ENCODE results near the gene PCNP. TPM values are rescaled to one million over a fixed set of nuclear protein-coding genes. Genes with fewer than 3 reads are reported as not detected.
"Not testable (repeated sequence)": the region's sequence is repeated elsewhere in the genome, so short reads cannot be mapped to it uniquely, and the experiment has no call there.

Gene PCNP
- total RNA-seq, 1 experiment from 2014 or later, result 194 TPM

DNA sequence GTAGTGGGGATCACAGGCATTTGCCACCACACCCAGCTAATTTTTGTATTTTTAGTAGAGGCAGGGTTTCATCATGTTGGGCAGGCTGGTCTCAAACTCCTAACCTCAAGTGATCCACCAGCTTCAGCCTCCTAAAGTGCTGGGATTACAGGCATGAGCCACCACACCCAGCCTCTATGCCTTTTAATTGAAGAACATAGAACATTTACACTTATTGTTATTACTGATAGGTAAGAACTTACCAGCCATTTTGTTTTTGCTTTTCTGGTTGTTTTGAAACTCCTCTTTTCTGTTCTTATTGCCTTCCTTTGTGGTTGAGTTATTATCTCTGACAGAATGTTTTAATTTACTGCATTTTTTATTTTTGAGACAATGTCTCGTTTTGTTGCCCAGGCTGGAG lies 29.2 kb downstream of the PCNP start:
- POLR2A ChIA-PET (ENCODE audit: low non-redundant PET), result no interaction called here
- intact Hi-C loops (cut with micrococcal nuclease; ENCODE audit: unreplicated experiment), result no loop called here
- Histone ChIP-seq H3K27me3 (replicated peaks; ENCODE audit: insufficient read depth, low read depth, low read length, poor library complexity) (no peaks in the 10 kb centered on the region), H3K4me1 (ENCODE audit: insufficient read depth, low read length, poor library complexity, severe bottlenecking) (no peaks in the 10 kb centered on the region), H3K4me3 (ENCODE audit: low read depth, low read length, poor library complexity, severe bottlenecking) (no peak overlapping the region), H3K36me3 (ENCODE audit: insufficient read depth, low read length, poor library complexity, severe bottlenecking) (no peaks in the 10 kb centered on the region), H3K27ac (ENCODE audit: low read depth, low read length, poor library complexity, severe bottlenecking) (no peak overlapping the region), H3K9me3 (ENCODE audit: low read depth, low read length, poor library complexity, severe bottlenecking) (no peaks in the 10 kb centered on the region)
- DNase-seq (ENCODE audit: low spot score), result no peak
- TF ChIP-seq EZH2 (IDR thresholded peaks at IDR 0.05; ENCODE audit: borderline replicate concordance, low read depth, low read length, poor library complexity, severe bottlenecking) (no peak), CTCF (conservative IDR thresholded peaks at IDR 0.05; ENCODE audit: low read depth, low read length) (no peak)
- CTCF ChIA-PET, result no interaction called here
- BruUV-seq (replicated peaks), result no TSS peak

GRCh38 chr3:101605398-101605797 lies 31.4 kb downstream of the PCNP start:
- H3K4me3 ChIP-seq (ENCODE audit: low read depth, low read length, poor library complexity, severe bottlenecking); H3K27ac ChIP-seq (ENCODE audit: low read depth, low read length, poor library complexity, severe bottlenecking); intact Hi-C loops (cut with micrococcal nuclease; ENCODE audit: unreplicated experiment); DNase-seq (ENCODE audit: low spot score); POLR2A ChIA-PET (ENCODE audit: low non-redundant PET); H3K27me3 ChIP-seq (replicated peaks; ENCODE audit: insufficient read depth, low read depth, low read length, poor library complexity); H3K9me3 ChIP-seq (ENCODE audit: low read depth, low read length, poor library complexity, severe bottlenecking); H3K36me3 ChIP-seq (ENCODE audit: insufficient read depth, low read length, poor library complexity, severe bottlenecking); H3K4me1 ChIP-seq (ENCODE audit: insufficient read depth, low read length, poor library complexity, severe bottlenecking); BruUV-seq (replicated peaks); CTCF ChIA-PET: not testable (repeated sequence)

- Histone ChIP-seq H3K36me3 (ENCODE audit: insufficient read depth, low read length, poor library complexity, severe bottlenecking) (no peaks in the 10 kb centered on the region), H3K27ac (ENCODE audit: low read depth, low read length, poor library complexity, severe bottlenecking) (no peak overlapping the region), H3K4me3 (ENCODE audit: low read depth, low read length, poor library complexity, severe bottlenecking) (no peak overlapping the region), H3K27me3 (replicated peaks; ENCODE audit: insufficient read depth, low read depth, low read length, poor library complexity) (no peaks in the 10 kb centered on the region), H3K4me1 (ENCODE audit: insufficient read depth, low read length, poor library complexity, severe bottlenecking) (no peaks in the 10 kb centered on the region), H3K9me3 (ENCODE audit: low read depth, low read length, poor library complexity, severe bottlenecking) (no peaks in the 10 kb centered on the region)
- intact Hi-C loops (cut with micrococcal nuclease; ENCODE audit: unreplicated experiment), result no loop called here
- no TSS peak for BruUV-seq (replicated peaks)
- DNase-seq (ENCODE audit: low spot score), result no peak
- POLR2A ChIA-PET (ENCODE audit: low non-redundant PET), result no interaction called here
- no peak for TF ChIP-seq EZH2 (IDR thresholded peaks at IDR 0.05; ENCODE audit: borderline replicate concordance, low read depth, low read length, poor library complexity, severe bottlenecking)
- no peak for TF ChIP-seq CTCF (conservative IDR thresholded peaks at IDR 0.05; ENCODE audit: low read depth, low read length)
- CTCF ChIA-PET, result no interaction called here
Observed at GRCh38 chr3:101611023-101611422, 37.0 kb downstream of the PCNP start.

- DNase-seq (ENCODE audit: low spot score); POLR2A ChIA-PET (ENCODE audit: low non-redundant PET); intact Hi-C loops (cut with micrococcal nuclease; ENCODE audit: unreplicated experiment); H3K9me3 ChIP-seq (ENCODE audit: low read depth, low read length, poor library complexity, severe bottlenecking); H3K27me3 ChIP-seq (replicated peaks; ENCODE audit: insufficient read depth, low read depth, low read length, poor library complexity); H3K36me3 ChIP-seq (ENCODE audit: insufficient read depth, low read length, poor library complexity, severe bottlenecking); H3K4me3 ChIP-seq (ENCODE audit: low read depth, low read length, poor library complexity, severe bottlenecking); CTCF ChIA-PET; BruUV-seq (replicated peaks); H3K4me1 ChIP-seq (ENCODE audit: insufficient read depth, low read length, poor library complexity, severe bottlenecking); H3K27ac ChIP-seq (ENCODE audit: low read depth, low read length, poor library complexity, severe bottlenecking): not testable (repeated sequence)
Observed at GRCh38 chr3:101613014-101613413, 39.0 kb downstream of the PCNP start.
